ENCODE data around the gene UTP4.
"Not testable (repeated sequence)": the region's sequence is repeated elsewhere in the genome, so short reads cannot be mapped to it uniquely, and the experiment has no call there.

The UTP4 gene

GRCh38 chr16:69131167-69131838 lies 1.1 kb upstream of the UTP4 start:
- DNase-seq (ENCODE audit: low read depth in 2 of 2) = no peak

GRCh38 chr16:69131839-69132423 lies 518 bp upstream of the UTP4 start:
- DNase-seq (ENCODE audit: low read depth in 2 of 2) = peak; percentile 71 to 73

- no peak for DNase-seq (ENCODE audit: low read depth in 2 of 2)
These were observed 1.0 kb downstream of the UTP4 start for GRCh38 chr16:69133373-69133954.

GRCh38 chr16:69138608-69139007 lies 6.2 kb downstream of the UTP4 start:
- no peak for DNase-seq (ENCODE audit: low read depth in 2 of 2)

- not testable (repeated sequence) for DNase-seq (ENCODE audit: low read depth in 2 of 2)
These were observed 7.0 kb downstream of the UTP4 start for GRCh38 chr16:69139464-69139863.

GRCh38 chr16:69141014-69141413 lies 8.6 kb downstream of the UTP4 start:
- no peak for DNase-seq (ENCODE audit: low read depth in 2 of 2)

GRCh38 chr16:69141936-69142335 lies 9.5 kb downstream of the UTP4 start:
- DNase-seq (ENCODE audit: low read depth in 2 of 2) = no peak

- DNase-seq (ENCODE audit: low read depth in 2 of 2) = no peak
These were observed 10.7 kb downstream of the UTP4 start for GRCh38 chr16:69143116-69143515.

- no peak for DNase-seq (ENCODE audit: low read depth in 2 of 2)
These were observed 13.2 kb downstream of the UTP4 start for GRCh38 chr16:69145658-69146057.

GRCh38 chr16:69149621-69150020 lies 17.2 kb downstream of the UTP4 start:
- not testable (repeated sequence) for DNase-seq (ENCODE audit: low read depth in 2 of 2)

GRCh38 chr16:69150146-69150865 lies 17.9 kb downstream of the UTP4 start:
- no peak for DNase-seq (ENCODE audit: low read depth in 2 of 2)

GRCh38 chr16:69157196-69157595 lies 24.7 kb downstream of the UTP4 start:
- no peak for DNase-seq (ENCODE audit: low read depth in 2 of 2)

GRCh38 chr16:69160192-69160591 lies 27.7 kb downstream of the UTP4 start:
- no peak for DNase-seq (ENCODE audit: low read depth in 2 of 2)

- DNase-seq (ENCODE audit: low read depth in 2 of 2) = no peak
These were observed 33.1 kb downstream of the UTP4 start for GRCh38 chr16:69165584-69165983.

- peak; percentile 78 to 79 for DNase-seq (ENCODE audit: low read depth in 2 of 2)
These were observed 33.9 kb downstream of the UTP4 start for GRCh38 chr16:69166221-69166833.

GRCh38 chr16:69166946-69167930 lies 34.8 kb downstream of the UTP4 start:
- no peak for DNase-seq (ENCODE audit: low read depth in 2 of 2)

GRCh38 chr16:69169051-69169450 lies 36.6 kb downstream of the UTP4 start:
- DNase-seq (ENCODE audit: low read depth in 2 of 2) = no peak

GRCh38 chr16:69169607-69170352 lies 37.3 kb downstream of the UTP4 start:
- DNase-seq (ENCODE audit: low read depth in 2 of 2) = no peak

- no peak for DNase-seq (ENCODE audit: low read depth in 2 of 2)
These were observed 39.1 kb downstream of the UTP4 start for GRCh38 chr16:69171325-69172084.

Data from stimulated activated CD8-positive, alpha-beta memory T cell treated with anti-CD3 and anti-CD28 coated beads, Interleukin-15, amount 100 ng/mL, for 48 hours (primary cell).